ENCODE measurements around the gene DENND1C.

The DENND1C gene

GRCh38 chr19:6481541-6482342, at the start of gene DENND1C:
Gene DENND1C (minus strand): TSS chr19:6481787. CDS start chr19:6481695, 92 bp downstream.
- peak; percentile 59 to 65 for DNase-seq (ENCODE audit: low read depth in 2 of 2)

GRCh38 chr19:6530386-6531162, 49.0 kb upstream of the DENND1C start, which contains the start of gene TNFSF9:
Gene TNFSF9 (plus strand): TSS chr19:6531026. CDS start chr19:6531037, 11 bp downstream.
- DNase-seq (ENCODE audit: low read depth in 2 of 2): peak; percentile 78 to 82

- DNase-seq (ENCODE audit: low read depth in 2 of 2): no peak
These were observed 48.4 kb upstream of the DENND1C start for GRCh38 chr19:6529937-6530385.

GRCh38 chr19:6529351-6529750, 47.8 kb upstream of the DENND1C start:
- DNase-seq (ENCODE audit: low read depth in 2 of 2): no peak

GRCh38 chr19:6528544-6529121, 47.0 kb upstream of the DENND1C start:
- DNase-seq (ENCODE audit: low read depth in 2 of 2): no peak

GRCh38 chr19:6527893-6528543, 46.4 kb upstream of the DENND1C start:
- DNase-seq (ENCODE audit: low read depth in 2 of 2): no peak

- no peak for DNase-seq (ENCODE audit: low read depth in 2 of 2)
These were observed 42.7 kb upstream of the DENND1C start for GRCh38 chr19:6524311-6524710.

- DNase-seq (ENCODE audit: low read depth in 2 of 2): no peak
These were observed 41.1 kb upstream of the DENND1C start for GRCh38 chr19:6522712-6523111.

GRCh38 chr19:6521718-6522646, 40.4 kb upstream of the DENND1C start:
- peak; percentile 55 to 61 for DNase-seq (ENCODE audit: low read depth in 2 of 2)

- DNase-seq (ENCODE audit: low read depth in 2 of 2): no peak
These were observed 37.7 kb upstream of the DENND1C start for GRCh38 chr19:6519289-6519688.

- no peak for DNase-seq (ENCODE audit: low read depth in 2 of 2)
These were observed 36.7 kb upstream of the DENND1C start for GRCh38 chr19:6518145-6518911.

- peak; percentile 91 to 95 for DNase-seq (ENCODE audit: low read depth in 2 of 2)
These were observed 35.2 kb upstream of the DENND1C start for GRCh38 chr19:6516659-6517291.

- DNase-seq (ENCODE audit: low read depth in 2 of 2): peak; percentile 66 to 78
These were observed 34.6 kb upstream of the DENND1C start for GRCh38 chr19:6516018-6516658.

GRCh38 chr19:6514926-6515544, 33.4 kb upstream of the DENND1C start:
- DNase-seq (ENCODE audit: low read depth in 2 of 2): no peak

- DNase-seq (ENCODE audit: low read depth in 2 of 2): no peak
These were observed 32.5 kb upstream of the DENND1C start for GRCh38 chr19:6514089-6514488.

GRCh38 chr19:6510618-6511017, 29.0 kb upstream of the DENND1C start:
- no peak for DNase-seq (ENCODE audit: low read depth in 2 of 2)

- no peak for DNase-seq (ENCODE audit: low read depth in 2 of 2)
These were observed 27.8 kb upstream of the DENND1C start for GRCh38 chr19:6509118-6509971.

Data from stimulated activated CD8-positive, alpha-beta memory T cell treated with anti-CD3 and anti-CD28 coated beads, Interleukin-2, amount 100 ng/mL, for 48 hours (primary cell).